OCI-LY7 (cell line): Measurements from ENCODE around the gene MAPK12. TPM values are rescaled to one million over a fixed set of nuclear protein-coding genes. Genes with fewer than 3 reads are reported as not detected.

Experiments used
- BruUV-seq: library from RNA; stranded (reverse); fragments of 400-500 nt; replicated peaks from 2 replicates; lab custom pipeline; 2021; lab: Mats Ljungman, UMichigan
- CTCF ChIA-PET: fragments of 300-600 bp; sonication (Branson Sonifier 250); formaldehyde crosslinking; loops from one replicate; lab custom pipeline; 2022; ENCODE audit warnings: antibody characterized with exemption; ENCODE audit not compliant: unreplicated experiment; lab: Charles Lee
- POLR2A ChIA-PET: fragments of 300-600 bp; sonication (Branson Sonifier 250); formaldehyde crosslinking; loops from one replicate; lab custom pipeline; 2022; ENCODE audit warnings: antibody characterized with exemption; lab: Charles Lee
- DNase-seq: peaks from one replicate; pipeline ENCODE4 v3.0.0-alpha.2; 2015; ENCODE audit warnings: low spot score
- H2AFZ ChIP-seq: fragments of 200-600 bp; sonication (generic), shearing (Covaris generic); 2 replicates; pipeline ENCODE4 v1.6.1; 2014; ENCODE audit warnings: mild to moderate bottlenecking, antibody characterized with exemption, low read length, moderate library complexity
- H3K27ac ChIP-seq: fragments of 200-600 bp; sonication (generic); 2 replicates; pipeline ENCODE4 v1.5.1; 2014; ENCODE audit warnings: mixed run types, low read depth, mild to moderate bottlenecking, moderate library complexity, low read length, inconsistent platforms; ENCODE audit not compliant: poor library complexity, severe bottlenecking
- H3K36me3 ChIP-seq: fragments of 200-600 bp; sonication (generic); 2 replicates; pipeline ENCODE4 v1.6.1; 2014; ENCODE audit warnings: mild to moderate bottlenecking, antibody characterized with exemption, low read length, moderate library complexity, mixed read lengths; ENCODE audit not compliant: insufficient read depth
- H3K4me1 ChIP-seq: fragments of 200-600 bp; sonication (generic); 2 replicates; pipeline ENCODE4 v1.5.1; 2014; ENCODE audit warnings: mild to moderate bottlenecking, low read length; ENCODE audit not compliant: insufficient read depth, poor library complexity, severe bottlenecking
- H3K4me2 ChIP-seq: fragments of 200-600 bp; sonication (generic); 2 replicates; pipeline ENCODE4 v1.6.1; 2014; ENCODE audit warnings: mild to moderate bottlenecking, low read length
- H3K4me3 ChIP-seq: fragments of 200-600 bp; sonication (generic); 2 replicates; pipeline ENCODE4 v1.5.1; 2014; ENCODE audit warnings: mild to moderate bottlenecking, low read depth, low read length; ENCODE audit not compliant: poor library complexity, severe bottlenecking
- H3K79me2 ChIP-seq: fragments of 200-600 bp; sonication (generic); 2 replicates; pipeline ENCODE4 v1.6.1; 2016; ENCODE audit warnings: low read depth, mild to moderate bottlenecking, low read length, moderate library complexity, mixed read lengths; ENCODE audit not compliant: insufficient read depth
- H3K9me2 ChIP-seq: fragments of 200-600 bp; sonication (generic); 2 replicates; pipeline ENCODE4 v1.6.1; 2016; ENCODE audit warnings: mild to moderate bottlenecking, low read length, mixed read lengths; ENCODE audit not compliant: insufficient read depth
- H3K9me3 ChIP-seq: fragments of 200-600 bp; sonication (generic); 2 replicates; pipeline ENCODE4 v1.6.1; 2014; ENCODE audit warnings: mild to moderate bottlenecking, mixed run types, low read length, mixed read lengths
- H4K20me1 ChIP-seq: fragments of 200-600 bp; sonication (generic); 2 replicates; pipeline ENCODE4 v1.6.1; 2014; ENCODE audit warnings: mild to moderate bottlenecking, antibody characterized with exemption, low read length, moderate library complexity, mixed read lengths; ENCODE audit not compliant: insufficient read depth
- EZH2phosphoT487 ChIP-seq: fragments of 200-600 bp; sonication (generic); IDR thresholded peaks from 2 replicates; pipeline ENCODE4 v1.6.1; 2018; ENCODE audit warnings: low read depth, borderline replicate concordance, mild to moderate bottlenecking, mixed run types, antibody characterized with exemption, low read length, moderate library complexity, mixed read lengths
- intact Hi-C: fragments of 100-400 bp; cut with micrococcal nuclease; formaldehyde crosslinking; loops from one replicate; pipeline ENCODE4 v1.10.0; 2022; ENCODE audit not compliant: unreplicated experiment
- total RNA-seq, 2 experiments: library from RNA; depleted of rRNA in 1 of 2; stranded (reverse); fragments of >200 nt in 1 of 2; shearing (Covaris generic) in 1 of 2; gene quantifications; 2 replicates each; pipeline ENCODE4 v1.2.3, GENCODE V29; 2014 to 2022
- TF ChIP-seq, protein P1 (sequence below): fragments of 200-600 bp; sonication (generic); conservative IDR thresholded peaks from 2 replicates; pipeline ENCODE4 v1.5.1; 2014; ENCODE audit warnings: mild to moderate bottlenecking, antibody characterized with exemption, low read length, moderate library complexity, mixed read lengths

The MAPK12 gene
- total RNA-seq, 2 experiments from 2014 or later = 84.9 to 93.6 TPM

DNA sequence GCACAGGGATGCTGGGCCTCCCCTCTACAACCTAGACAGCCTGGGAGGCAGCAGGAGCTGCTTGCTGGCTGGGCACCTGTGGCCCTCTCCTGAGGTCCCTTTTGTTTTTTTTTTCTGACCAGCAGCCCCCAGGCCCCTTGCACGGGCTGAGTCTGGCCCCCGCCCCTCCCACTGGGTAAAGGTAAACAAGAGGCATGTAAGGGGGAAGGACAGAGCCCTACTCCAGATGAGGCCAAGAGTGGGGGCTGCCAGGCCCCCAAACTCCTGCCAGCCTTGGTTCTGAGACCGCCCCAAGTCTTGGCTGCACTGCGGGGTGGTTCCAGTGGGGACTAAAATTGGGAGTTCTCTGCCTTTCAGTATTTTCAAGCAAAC lies 36.8 kb upstream of the MAPK12 start:
- no peaks in the 10 kb centered on the region for H3K9me3 ChIP-seq
- no peak for DNase-seq
- ChIA-PET CTCF (no interaction called here), POLR2A (no interaction called here)
- H3K9me2 ChIP-seq = no peaks in the 10 kb centered on the region
- H3K27ac ChIP-seq = no peak overlapping the region
- TF ChIP-seq, protein P1, sequence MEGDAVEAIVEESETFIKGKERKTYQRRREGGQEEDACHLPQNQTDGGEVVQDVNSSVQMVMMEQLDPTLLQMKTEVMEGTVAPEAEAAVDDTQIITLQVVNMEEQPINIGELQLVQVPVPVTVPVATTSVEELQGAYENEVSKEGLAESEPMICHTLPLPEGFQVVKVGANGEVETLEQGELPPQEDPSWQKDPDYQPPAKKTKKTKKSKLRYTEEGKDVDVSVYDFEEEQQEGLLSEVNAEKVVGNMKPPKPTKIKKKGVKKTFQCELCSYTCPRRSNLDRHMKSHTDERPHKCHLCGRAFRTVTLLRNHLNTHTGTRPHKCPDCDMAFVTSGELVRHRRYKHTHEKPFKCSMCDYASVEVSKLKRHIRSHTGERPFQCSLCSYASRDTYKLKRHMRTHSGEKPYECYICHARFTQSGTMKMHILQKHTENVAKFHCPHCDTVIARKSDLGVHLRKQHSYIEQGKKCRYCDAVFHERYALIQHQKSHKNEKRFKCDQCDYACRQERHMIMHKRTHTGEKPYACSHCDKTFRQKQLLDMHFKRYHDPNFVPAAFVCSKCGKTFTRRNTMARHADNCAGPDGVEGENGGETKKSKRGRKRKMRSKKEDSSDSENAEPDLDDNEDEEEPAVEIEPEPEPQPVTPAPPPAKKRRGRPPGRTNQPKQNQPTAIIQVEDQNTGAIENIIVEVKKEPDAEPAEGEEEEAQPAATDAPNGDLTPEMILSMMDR = no peak
- no peak for TF ChIP-seq EZH2phosphoT487
- intact Hi-C loops = no loop called here
- H2AFZ ChIP-seq = no peak overlapping the region
- no peak overlapping the region for H3K4me2 ChIP-seq
- peaks cover 76% of the 10 kb centered on the region for H3K4me1 ChIP-seq
- no TSS peak for BruUV-seq
- H3K4me3 ChIP-seq = no peak overlapping the region
- no peaks in the 10 kb centered on the region for H3K79me2 ChIP-seq
- no peaks in the 10 kb centered on the region for H4K20me1 ChIP-seq
- H3K36me3 ChIP-seq = no peaks in the 10 kb centered on the region

GRCh38 chr22:50297510-50298265 lies 36.2 kb upstream of the MAPK12 start:
- Histone ChIP-seq H3K9me3 (no peaks in the 10 kb centered on the region), H2AFZ (no peak overlapping the region), H3K4me3 (no peak overlapping the region), H3K4me1 (peaks cover 76% of the 10 kb centered on the region), H3K9me2 (no peaks in the 10 kb centered on the region), H3K27ac (no peak overlapping the region), H3K79me2 (no peaks in the 10 kb centered on the region), H4K20me1 (no peaks in the 10 kb centered on the region), H3K4me2 (no peak overlapping the region), H3K36me3 (no peaks in the 10 kb centered on the region)
- no TSS peak for BruUV-seq
- no peak for DNase-seq
- TF ChIP-seq, protein P1 = no peak
- no peak for TF ChIP-seq EZH2phosphoT487
- POLR2A ChIA-PET = no interaction called here
- intact Hi-C loops = no loop called here
- CTCF ChIA-PET = no interaction called here
